Activated CD8-positive, alpha-beta memory T cell treated with anti-CD3 and anti-CD28 coated beads, Interleukin-2, amount 10 ng/mL, durations not matched to agents 7 days and 5 days (primary cell): Measurements from ENCODE around the gene PCMT1. TPM values are rescaled to one million over a fixed set of nuclear protein-coding genes. Genes with fewer than 3 reads are reported as not detected.
"Not testable (repeated sequence)": the region's sequence is repeated elsewhere in the genome, so short reads cannot be mapped to it uniquely, and the experiment has no call there.

Experiments used
- ATAC-seq: fragments of 150-1000 bp; cut with Tn5 transposase; one replicate; pipeline ENCODE4 v1.10.0; 2021; ENCODE audit warnings: moderate library complexity
- CTCF ChIA-PET: fragments of 350-600 bp; sonication (Branson Sonifier 250); formaldehyde crosslinking; loops from one replicate; lab custom pipeline; 2021; ENCODE audit warnings: antibody characterized with exemption; lab: Charles Lee
- DNase-seq: peaks from one replicate; pipeline ENCODE4 v3.0.0-alpha.2; 2020
- H3K27ac Mint-ChIP-seq: one replicate; pipeline ENCODE4 v1.8.0; 2021; ENCODE audit warnings: mild to moderate bottlenecking, mixed read lengths
- H3K27me3 Mint-ChIP-seq: one replicate; pipeline ENCODE4 v1.8.0; 2021; ENCODE audit warnings: mixed read lengths
- H3K36me3 Mint-ChIP-seq: one replicate; pipeline ENCODE4 v1.8.0; 2021; ENCODE audit warnings: mild to moderate bottlenecking, mixed read lengths
- H3K4me1 Mint-ChIP-seq: one replicate; pipeline ENCODE4 v1.8.0; 2021; ENCODE audit warnings: mixed read lengths
- H3K4me3 Mint-ChIP-seq: one replicate; pipeline ENCODE4 v1.8.0; 2021; ENCODE audit warnings: mild to moderate bottlenecking, moderate library complexity, mixed read lengths
- H3K9me3 Mint-ChIP-seq: one replicate; pipeline ENCODE4 v1.8.0; 2022; ENCODE audit warnings: low read depth, mixed read lengths
- total RNA-seq, 2 experiments: library from RNA; stranded (reverse); gene quantifications; one replicate each; pipeline ENCODE4 v1.2.3, GENCODE V29; 2021

PCMT1 gene
- total RNA-seq, 2 experiments from 2014 or later = 96.0 to 102 TPM

- Mint-ChIP-seq H3K27me3 (no peaks in the 10 kb centered on the region), H3K27ac (peak overlapping the region; percentile 76), H3K9me3 (no peaks in the 10 kb centered on the region), H3K36me3 (peaks cover 34% of the 10 kb centered on the region), H3K4me3 (peak overlapping the region; percentile 6), H3K4me1 (peaks cover 18% of the 10 kb centered on the region)
- CTCF ChIA-PET = interaction anchor here (1.5 kb wide), 1 partner anchor 41 kb away, joined by 3 read pairs; no protein-coding TSS in a partner anchor
- DNase-seq (no peak), ATAC-seq (peak; percentile 38)
Observed at GRCh38 chr6:149727793-149728498, 21.6 kb upstream of the PCMT1 start.

GRCh38 chr6:149728499-149729234 is 20.9 kb upstream of the PCMT1 start:
- no peak for ATAC-seq
- Mint-ChIP-seq H3K4me3 (peak overlapping the region; percentile 6), H3K27me3 (no peaks in the 10 kb centered on the region), H3K27ac (peak overlapping the region; percentile 76), H3K36me3 (peaks cover 39% of the 10 kb centered on the region), H3K9me3 (no peaks in the 10 kb centered on the region), H3K4me1 (peaks cover 18% of the 10 kb centered on the region)
- CTCF ChIA-PET = interaction anchor here (1.5 kb wide), 1 partner anchor 42 kb away, joined by 3 read pairs; no protein-coding TSS in a partner anchor
- no peak for DNase-seq

GRCh38 chr6:149729824-149730223 is 19.7 kb upstream of the PCMT1 start:
- DNase-seq (no peak), ATAC-seq (no peak)
- H3K9me3 Mint-ChIP-seq = no peaks in the 10 kb centered on the region
- no peak overlapping the region for H3K27ac Mint-ChIP-seq
- H3K4me3 Mint-ChIP-seq = no peak overlapping the region
- H3K4me1 Mint-ChIP-seq = peaks cover 14% of the 10 kb centered on the region
- CTCF ChIA-PET = no interaction called here
- H3K27me3 Mint-ChIP-seq = no peaks in the 10 kb centered on the region
- peaks cover 36% of the 10 kb centered on the region for H3K36me3 Mint-ChIP-seq

GRCh38 chr6:149733089-149733720 is 16.3 kb upstream of the PCMT1 start:
- H3K27me3 Mint-ChIP-seq = no peaks in the 10 kb centered on the region
- ATAC-seq (no peak), DNase-seq (no peak)
- CTCF ChIA-PET = interaction anchor here (0.7 kb wide), 1 partner anchor 9 kb away, joined by 3 read pairs; no protein-coding TSS in a partner anchor
- H3K4me1 Mint-ChIP-seq = peaks cover 15% of the 10 kb centered on the region
- peaks cover 33% of the 10 kb centered on the region for H3K36me3 Mint-ChIP-seq
- H3K27ac Mint-ChIP-seq = no peak overlapping the region
- no peaks in the 10 kb centered on the region for H3K9me3 Mint-ChIP-seq
- no peak overlapping the region for H3K4me3 Mint-ChIP-seq

- H3K27ac Mint-ChIP-seq = no peak overlapping the region
Observed at GRCh38 chr6:149734915-149735314, 14.6 kb upstream of the PCMT1 start.

GRCh38 chr6:149745252-149745651 is 4.3 kb upstream of the PCMT1 start:
- H3K9me3 Mint-ChIP-seq, H3K27me3 Mint-ChIP-seq, ATAC-seq, DNase-seq: not testable (repeated sequence)
- H3K4me1 Mint-ChIP-seq = peaks cover 31% of the 10 kb centered on the region
- peak overlapping the region; percentile 100 for H3K4me3 Mint-ChIP-seq
- H3K36me3 Mint-ChIP-seq = peaks cover 23% of the 10 kb centered on the region
- peak overlapping the region; percentile 97 for H3K27ac Mint-ChIP-seq
- CTCF ChIA-PET = interaction anchor here (0.7 to 4.1 kb wide), 5 partner anchors 18 to 200 kb away, joined by 3 to 14 read pairs (median 4); partner anchors contain the start of genes LATS1 and PPIL4

More at GRCh38 chr6:149734915-149735314, 14.6 kb upstream of the PCMT1 start:
- peaks cover 28% of the 10 kb centered on the region for H3K36me3 Mint-ChIP-seq
- no peak overlapping the region for H3K4me3 Mint-ChIP-seq
- DNase-seq (peak; percentile 9), ATAC-seq (no peak)
- H3K9me3 Mint-ChIP-seq = no peaks in the 10 kb centered on the region
- no peaks in the 10 kb centered on the region for H3K27me3 Mint-ChIP-seq
- H3K4me1 Mint-ChIP-seq = peaks cover 6% of the 10 kb centered on the region
- CTCF ChIA-PET = interaction anchor here (1.1 kb wide), 1 partner anchor 12 kb away, joined by 3 read pairs; the partner anchor contains the start of gene NUP43

GRCh38 chr6:149746147-149746946 is 3.2 kb upstream of the PCMT1 start, which contains the start of gene NUP43:
NUP43 (minus strand) TSS chr6:149746529; CDS start chr6:149746495, 34 bp downstream.
- peak within 1 kb of the TSS; percentile 97 for H3K27ac Mint-ChIP-seq
- CTCF ChIA-PET = interaction anchor here (0.9 to 4.1 kb wide), 7 partner anchors 12 to 713 kb away, joined by 3 to 14 read pairs (median 3); partner anchors contain the start of genes LATS1, PPIL4 and ULBP3
- no peaks in the 10 kb centered on the region for H3K9me3 Mint-ChIP-seq

GRCh38 chr6:149749082-149749593 is 403 bp upstream of the PCMT1 start:
- not testable (repeated sequence) for DNase-seq, H3K27me3 Mint-ChIP-seq, H3K9me3 Mint-ChIP-seq, H3K36me3 Mint-ChIP-seq
- Mint-ChIP-seq H3K4me3 (peak overlapping the region; percentile 84), H3K27ac (peak overlapping the region; percentile 90), H3K4me1 (peaks cover 52% of the 10 kb centered on the region)
- CTCF ChIA-PET = interaction anchor here (0.8 to 2.8 kb wide), 4 partner anchors 24 to 114 kb away, joined by 3 to 6 read pairs (median 4); no protein-coding TSS in a partner anchor
- ATAC-seq = peak; percentile 6

More at GRCh38 chr6:149746147-149746946, 3.2 kb upstream of the PCMT1 start, which contains the start of gene NUP43:
- H3K4me3 Mint-ChIP-seq = peak within 1 kb of the TSS; percentile 100
- H3K36me3 Mint-ChIP-seq = peaks cover 18% of the 10 kb centered on the region
- ATAC-seq (peak; percentile 71), DNase-seq (peak; percentile 97)
- H3K27me3 Mint-ChIP-seq = no peaks in the 10 kb centered on the region
- H3K4me1 Mint-ChIP-seq = peaks cover 39% of the 10 kb centered on the region

- no peaks in the 10 kb centered on the region for H3K27me3 Mint-ChIP-seq
- peak; percentile 80 for DNase-seq
- H3K4me1 Mint-ChIP-seq = peaks cover 50% of the 10 kb centered on the region
- peak overlapping the region; percentile 90 for H3K27ac Mint-ChIP-seq
- no peaks in the 10 kb centered on the region for H3K9me3 Mint-ChIP-seq
- H3K36me3 Mint-ChIP-seq = peaks cover 10% of the 10 kb centered on the region
- CTCF ChIA-PET = interaction anchor here (0.8 to 2.8 kb wide), 6 partner anchors 12 to 113 kb away, joined by 3 to 6 read pairs (median 3); partner anchors contain the start of gene LATS1
- ATAC-seq = peak; percentile 46
- peak overlapping the region; percentile 84 for H3K4me3 Mint-ChIP-seq
Observed at GRCh38 chr6:149750136-149750609, 632 bp downstream of the PCMT1 start.

GRCh38 chr6:149751239-149751638 is 1.7 kb downstream of the PCMT1 start:
- Mint-ChIP-seq H3K27ac (no peak overlapping the region), H3K4me3 (peak overlapping the region; percentile 84), H3K27me3 (no peaks in the 10 kb centered on the region), H3K36me3 (peaks cover 12% of the 10 kb centered on the region), H3K9me3 (no peaks in the 10 kb centered on the region), H3K4me1 (peaks cover 47% of the 10 kb centered on the region)
- DNase-seq (no peak), ATAC-seq (no peak)
- CTCF ChIA-PET = interaction anchor here (0.7 to 1.6 kb wide), 2 partner anchors 11 to 25 kb away, joined by 3 read pairs; no protein-coding TSS in a partner anchor

GRCh38 chr6:149751920-149752319 is 2.4 kb downstream of the PCMT1 start:
- H3K9me3 Mint-ChIP-seq, H3K27me3 Mint-ChIP-seq, H3K27ac Mint-ChIP-seq, ATAC-seq: not testable (repeated sequence)
- Mint-ChIP-seq H3K4me1 (peaks cover 41% of the 10 kb centered on the region), H3K36me3 (peaks cover 12% of the 10 kb centered on the region), H3K4me3 (peak overlapping the region; percentile 26)
- peak; percentile 15 for DNase-seq
- CTCF ChIA-PET = interaction anchor here (0.8 to 0.9 kb wide), 2 partner anchors 56 to 58 kb away, joined by 3 read pairs; no protein-coding TSS in a partner anchor
